ENCODE results near the gene SCML2. TPM values are rescaled to one million over a fixed set of nuclear protein-coding genes. Genes with fewer than 3 reads are reported as not detected.

SCML2 gene
- total RNA-seq, 1 donor from 2014 or later, result 26.0 TPM

GRCh38 chrX:18291006-18291545, 63.4 kb downstream of the SCML2 start:
- H3K36me3 Mint-ChIP-seq (ENCODE audit: low read depth, unreplicated experiment), result no peaks in the 10 kb centered on the region
- no peak for DNase-seq (ENCODE audit: low spot score)
- TF ChIP-seq CTCF (IDR thresholded peaks at IDR 0.05; ENCODE audit: unreplicated experiment), result no peak
- H3K9me3 Mint-ChIP-seq (ENCODE audit: unreplicated experiment), result no peaks in the 10 kb centered on the region
- no peak overlapping the region for H3K4me3 Mint-ChIP-seq (ENCODE audit: unreplicated experiment)
- H3K27ac Mint-ChIP-seq (ENCODE audit: unreplicated experiment), result no peak overlapping the region
- no peaks in the 10 kb centered on the region for H3K27me3 Mint-ChIP-seq (ENCODE audit: unreplicated experiment)
- H3K4me1 Mint-ChIP-seq (ENCODE audit: unreplicated experiment), result peaks cover 12% of the 10 kb centered on the region

GRCh38 chrX:18290200-18290599, 64.3 kb downstream of the SCML2 start:
- no peaks in the 10 kb centered on the region for H3K36me3 Mint-ChIP-seq (ENCODE audit: low read depth, unreplicated experiment)
- no peak overlapping the region for H3K4me3 Mint-ChIP-seq (ENCODE audit: unreplicated experiment)
- no peaks in the 10 kb centered on the region for H3K9me3 Mint-ChIP-seq (ENCODE audit: unreplicated experiment)
- no peak overlapping the region for H3K27ac Mint-ChIP-seq (ENCODE audit: unreplicated experiment)
- H3K4me1 Mint-ChIP-seq (ENCODE audit: unreplicated experiment), result peaks cover 12% of the 10 kb centered on the region
- no peak for DNase-seq (ENCODE audit: low spot score)
- TF ChIP-seq CTCF (IDR thresholded peaks at IDR 0.05; ENCODE audit: unreplicated experiment), result no peak
- no peaks in the 10 kb centered on the region for H3K27me3 Mint-ChIP-seq (ENCODE audit: unreplicated experiment)

GRCh38 chrX:18288716-18289115, 65.8 kb downstream of the SCML2 start:
- TF ChIP-seq CTCF (IDR thresholded peaks at IDR 0.05; ENCODE audit: unreplicated experiment), result no peak
- Mint-ChIP-seq H3K4me1 (ENCODE audit: unreplicated experiment) (peaks cover 12% of the 10 kb centered on the region), H3K4me3 (ENCODE audit: unreplicated experiment) (no peak overlapping the region), H3K27me3 (ENCODE audit: unreplicated experiment) (no peaks in the 10 kb centered on the region), H3K9me3 (ENCODE audit: unreplicated experiment) (no peaks in the 10 kb centered on the region), H3K27ac (ENCODE audit: unreplicated experiment) (no peak overlapping the region), H3K36me3 (ENCODE audit: low read depth, unreplicated experiment) (no peaks in the 10 kb centered on the region)
- no peak for DNase-seq (ENCODE audit: low spot score)

- DNase-seq (ENCODE audit: low spot score), result no peak
- no peak for TF ChIP-seq CTCF (IDR thresholded peaks at IDR 0.05; ENCODE audit: unreplicated experiment)
- Mint-ChIP-seq H3K4me3 (ENCODE audit: unreplicated experiment) (no peak overlapping the region), H3K36me3 (ENCODE audit: low read depth, unreplicated experiment) (no peaks in the 10 kb centered on the region), H3K4me1 (ENCODE audit: unreplicated experiment) (peaks cover 12% of the 10 kb centered on the region), H3K27ac (ENCODE audit: unreplicated experiment) (no peak overlapping the region), H3K27me3 (ENCODE audit: unreplicated experiment) (no peaks in the 10 kb centered on the region), H3K9me3 (ENCODE audit: unreplicated experiment) (no peaks in the 10 kb centered on the region)
These were observed 68.1 kb downstream of the SCML2 start for GRCh38 chrX:18286322-18286831.

DNA sequence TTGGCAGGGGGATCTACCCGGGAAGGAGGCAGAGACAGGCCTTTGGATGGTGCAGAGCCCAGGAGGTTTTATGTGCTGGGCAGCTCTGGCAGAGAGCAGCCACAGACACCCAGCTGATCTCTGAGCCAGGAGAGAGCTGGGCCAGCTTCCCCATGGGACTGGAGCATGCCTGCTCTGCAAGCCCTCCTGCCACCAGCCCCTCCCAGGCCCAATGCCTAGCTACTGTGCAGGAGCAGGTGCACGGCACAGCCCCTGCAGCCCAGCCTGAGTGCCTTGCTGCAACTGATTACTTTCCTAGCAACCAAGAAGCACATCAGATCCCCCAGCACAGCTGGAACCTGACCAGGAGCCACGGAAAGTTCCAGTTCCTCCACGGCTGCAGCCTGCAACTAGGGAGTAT, 76.0 kb downstream of the SCML2 start:
- no peaks in the 10 kb centered on the region for H3K27me3 Mint-ChIP-seq (ENCODE audit: unreplicated experiment)
- H3K4me1 Mint-ChIP-seq (ENCODE audit: unreplicated experiment), result peaks cover 5% of the 10 kb centered on the region
- no peak overlapping the region for H3K27ac Mint-ChIP-seq (ENCODE audit: unreplicated experiment)
- TF ChIP-seq CTCF (IDR thresholded peaks at IDR 0.05; ENCODE audit: unreplicated experiment), result no peak
- no peak overlapping the region for H3K4me3 Mint-ChIP-seq (ENCODE audit: unreplicated experiment)
- H3K9me3 Mint-ChIP-seq (ENCODE audit: unreplicated experiment), result no peaks in the 10 kb centered on the region
- no peak for DNase-seq (ENCODE audit: low spot score)
- H3K36me3 Mint-ChIP-seq (ENCODE audit: low read depth, unreplicated experiment), result peaks cover 10% of the 10 kb centered on the region
